PC-9 (cell line): ENCODE data around the gene MIB2.

Experiments used
- EZH2 ChIP-seq: fragments of 200-600 bp; sonication (generic); IDR thresholded peaks from 2 replicates; pipeline ENCODE4 v1.8.0; 2017; ENCODE audit warnings: antibody characterized with exemption, low read depth
- TF ChIP-seq, protein P1 (sequence below): fragments of 200-600 bp; sonication (generic); conservative IDR thresholded peaks from 2 replicates; pipeline ENCODE4 v1.6.1; 2017; ENCODE audit warnings: mixed run types, antibody characterized with exemption, mild to moderate bottlenecking, moderate library complexity

DNA sequence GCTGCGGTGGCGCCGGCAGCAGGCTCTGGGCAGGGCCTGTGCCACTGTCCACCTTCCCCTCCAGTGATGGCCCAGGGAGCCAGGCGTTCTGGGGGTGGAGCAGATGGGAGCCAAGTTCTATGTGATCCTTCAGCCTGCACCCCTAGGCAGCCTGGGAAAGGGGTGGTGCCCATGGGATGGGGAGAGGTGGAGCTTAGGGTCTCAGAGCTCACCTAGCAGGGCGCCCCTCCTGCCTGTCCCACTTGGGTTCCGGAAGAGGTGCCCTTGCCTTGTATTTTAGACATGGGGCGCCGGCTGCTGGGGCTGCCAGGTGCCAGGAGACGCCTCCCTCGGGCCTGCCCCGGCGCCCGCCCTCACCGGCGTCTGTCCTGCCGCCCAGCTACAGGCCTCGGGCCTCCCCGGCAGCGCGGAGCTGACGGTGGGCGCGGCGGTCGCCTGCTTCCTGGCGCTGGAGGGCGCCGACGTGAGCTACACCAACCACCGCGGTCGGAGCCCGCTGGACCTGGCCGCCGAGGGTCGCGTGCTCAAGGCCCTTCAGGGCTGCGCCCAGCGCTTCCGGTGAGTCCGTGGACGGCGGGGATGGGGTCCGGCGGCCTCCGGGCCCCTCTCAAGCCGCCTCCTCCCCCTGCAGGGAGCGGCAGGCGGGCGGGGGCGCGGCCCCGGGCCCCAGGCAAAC lies 13.6 kb downstream of the MIB2 start:
- TF ChIP-seq, protein P1, sequence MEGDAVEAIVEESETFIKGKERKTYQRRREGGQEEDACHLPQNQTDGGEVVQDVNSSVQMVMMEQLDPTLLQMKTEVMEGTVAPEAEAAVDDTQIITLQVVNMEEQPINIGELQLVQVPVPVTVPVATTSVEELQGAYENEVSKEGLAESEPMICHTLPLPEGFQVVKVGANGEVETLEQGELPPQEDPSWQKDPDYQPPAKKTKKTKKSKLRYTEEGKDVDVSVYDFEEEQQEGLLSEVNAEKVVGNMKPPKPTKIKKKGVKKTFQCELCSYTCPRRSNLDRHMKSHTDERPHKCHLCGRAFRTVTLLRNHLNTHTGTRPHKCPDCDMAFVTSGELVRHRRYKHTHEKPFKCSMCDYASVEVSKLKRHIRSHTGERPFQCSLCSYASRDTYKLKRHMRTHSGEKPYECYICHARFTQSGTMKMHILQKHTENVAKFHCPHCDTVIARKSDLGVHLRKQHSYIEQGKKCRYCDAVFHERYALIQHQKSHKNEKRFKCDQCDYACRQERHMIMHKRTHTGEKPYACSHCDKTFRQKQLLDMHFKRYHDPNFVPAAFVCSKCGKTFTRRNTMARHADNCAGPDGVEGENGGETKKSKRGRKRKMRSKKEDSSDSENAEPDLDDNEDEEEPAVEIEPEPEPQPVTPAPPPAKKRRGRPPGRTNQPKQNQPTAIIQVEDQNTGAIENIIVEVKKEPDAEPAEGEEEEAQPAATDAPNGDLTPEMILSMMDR = no peak
- no peak for TF ChIP-seq EZH2
